Measurements from ENCODE around the gene RASGRF2.

- no peak for TF ChIP-seq RAD21 (conservative IDR thresholded peaks at IDR 0.05)
- peak; percentile 58 for TF ChIP-seq POLR2AphosphoS5 (IDR thresholded peaks at IDR 0.05)
- peak; percentile 17 for TF ChIP-seq CTCF (IDR thresholded peaks at IDR 0.05; ENCODE audit: poor library complexity, severe bottlenecking)
- TF ChIP-seq EZH2 (IDR thresholded peaks at IDR 0.05; ENCODE audit: borderline replicate concordance, insufficient read depth, low read length, poor library complexity, severe bottlenecking), result no peak
- no peak for TF ChIP-seq TAF1 (IDR thresholded peaks at IDR 0.05; ENCODE audit: low read depth)
- peak; percentile 29 for TF ChIP-seq EP300 (conservative IDR thresholded peaks at IDR 0.05; ENCODE audit: poor library complexity, severe bottlenecking)
Observed at GRCh38 chr5:81183811-81184748, 223.9 kb downstream of the RASGRF2 start.
